Neural cell (in vitro differentiated cells): ENCODE measurements around the gene ZP1.

Experiments
- EP300 ChIP-seq: fragments of 450-650 bp; conservative IDR thresholded peaks from 2 replicates; pipeline ENCODE4 v1.6.1; 2014; ENCODE audit warnings: antibody characterized with exemption, mild to moderate bottlenecking, moderate library complexity; ENCODE audit not compliant: poor library complexity, severe bottlenecking
- EZH2 ChIP-seq: fragments of 200-600, 300-800 bp; shearing (Covaris generic), sonication (generic); IDR thresholded peaks from 2 replicates; pipeline ENCODE4 v1.6.1; 2014; ENCODE audit warnings: antibody characterized with exemption, low read length, borderline replicate concordance, mild to moderate bottlenecking; ENCODE audit not compliant: insufficient read depth, poor library complexity, severe bottlenecking
- MXI1 ChIP-seq: fragments of 450-650 bp; conservative IDR thresholded peaks from 2 replicates; pipeline ENCODE4 v1.6.1; 2014; ENCODE audit warnings: antibody characterized with exemption, mild to moderate bottlenecking; ENCODE audit not compliant: poor library complexity, severe bottlenecking
- POLR2AphosphoS5 ChIP-seq: IDR thresholded peaks from 2 replicates; pipeline ENCODE4 v1.6.1; 2012
- RAD21 ChIP-seq: fragments of 450-650 bp; conservative IDR thresholded peaks from 2 replicates; pipeline ENCODE4 v1.6.1; 2014; ENCODE audit warnings: antibody characterized with exemption, mild to moderate bottlenecking, moderate library complexity
- TAF1 ChIP-seq: IDR thresholded peaks from 2 replicates; pipeline ENCODE4 v1.6.1; 2012; ENCODE audit warnings: low read depth
- TF ChIP-seq, protein P1 (sequence below): fragments of 450-650 bp; IDR thresholded peaks from 2 replicates; pipeline ENCODE4 v1.5.1; 2014; ENCODE audit warnings: antibody characterized with exemption, mild to moderate bottlenecking, moderate library complexity; ENCODE audit not compliant: poor library complexity, severe bottlenecking
- TF ChIP-seq, protein P2 (sequence below): IDR thresholded peaks from 2 replicates; pipeline ENCODE4 v1.6.1; 2012; ENCODE audit warnings: borderline replicate concordance

DNA sequence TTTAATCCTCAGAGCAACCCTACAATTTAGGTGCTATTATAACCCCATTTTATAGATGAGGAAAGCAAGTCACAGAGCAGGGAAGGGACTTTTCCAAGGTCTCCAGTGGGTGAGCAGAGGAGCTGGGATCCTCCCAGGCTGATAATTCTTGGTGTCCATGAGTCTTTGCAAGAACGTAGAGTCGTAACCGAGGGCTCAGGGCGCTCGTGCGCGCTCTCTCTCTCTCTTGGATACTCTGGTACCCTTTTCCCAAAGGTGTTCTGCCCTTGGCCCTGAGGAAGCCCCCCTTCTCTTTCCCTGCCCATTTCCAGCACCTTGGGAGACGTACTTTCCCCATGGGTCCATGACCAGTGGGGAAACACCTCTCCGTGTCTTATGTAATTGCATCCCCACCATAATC is 5.2 kb upstream of the ZP1 start:
- no peak for TF ChIP-seq EP300
- TF ChIP-seq, protein P1, sequence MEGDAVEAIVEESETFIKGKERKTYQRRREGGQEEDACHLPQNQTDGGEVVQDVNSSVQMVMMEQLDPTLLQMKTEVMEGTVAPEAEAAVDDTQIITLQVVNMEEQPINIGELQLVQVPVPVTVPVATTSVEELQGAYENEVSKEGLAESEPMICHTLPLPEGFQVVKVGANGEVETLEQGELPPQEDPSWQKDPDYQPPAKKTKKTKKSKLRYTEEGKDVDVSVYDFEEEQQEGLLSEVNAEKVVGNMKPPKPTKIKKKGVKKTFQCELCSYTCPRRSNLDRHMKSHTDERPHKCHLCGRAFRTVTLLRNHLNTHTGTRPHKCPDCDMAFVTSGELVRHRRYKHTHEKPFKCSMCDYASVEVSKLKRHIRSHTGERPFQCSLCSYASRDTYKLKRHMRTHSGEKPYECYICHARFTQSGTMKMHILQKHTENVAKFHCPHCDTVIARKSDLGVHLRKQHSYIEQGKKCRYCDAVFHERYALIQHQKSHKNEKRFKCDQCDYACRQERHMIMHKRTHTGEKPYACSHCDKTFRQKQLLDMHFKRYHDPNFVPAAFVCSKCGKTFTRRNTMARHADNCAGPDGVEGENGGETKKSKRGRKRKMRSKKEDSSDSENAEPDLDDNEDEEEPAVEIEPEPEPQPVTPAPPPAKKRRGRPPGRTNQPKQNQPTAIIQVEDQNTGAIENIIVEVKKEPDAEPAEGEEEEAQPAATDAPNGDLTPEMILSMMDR = no peak
- TF ChIP-seq POLR2AphosphoS5 = no peak
- TF ChIP-seq EZH2 = no peak
- TF ChIP-seq MXI1 = no peak
- no peak for TF ChIP-seq RAD21
- no peak for TF ChIP-seq TAF1
- TF ChIP-seq, protein P2, sequence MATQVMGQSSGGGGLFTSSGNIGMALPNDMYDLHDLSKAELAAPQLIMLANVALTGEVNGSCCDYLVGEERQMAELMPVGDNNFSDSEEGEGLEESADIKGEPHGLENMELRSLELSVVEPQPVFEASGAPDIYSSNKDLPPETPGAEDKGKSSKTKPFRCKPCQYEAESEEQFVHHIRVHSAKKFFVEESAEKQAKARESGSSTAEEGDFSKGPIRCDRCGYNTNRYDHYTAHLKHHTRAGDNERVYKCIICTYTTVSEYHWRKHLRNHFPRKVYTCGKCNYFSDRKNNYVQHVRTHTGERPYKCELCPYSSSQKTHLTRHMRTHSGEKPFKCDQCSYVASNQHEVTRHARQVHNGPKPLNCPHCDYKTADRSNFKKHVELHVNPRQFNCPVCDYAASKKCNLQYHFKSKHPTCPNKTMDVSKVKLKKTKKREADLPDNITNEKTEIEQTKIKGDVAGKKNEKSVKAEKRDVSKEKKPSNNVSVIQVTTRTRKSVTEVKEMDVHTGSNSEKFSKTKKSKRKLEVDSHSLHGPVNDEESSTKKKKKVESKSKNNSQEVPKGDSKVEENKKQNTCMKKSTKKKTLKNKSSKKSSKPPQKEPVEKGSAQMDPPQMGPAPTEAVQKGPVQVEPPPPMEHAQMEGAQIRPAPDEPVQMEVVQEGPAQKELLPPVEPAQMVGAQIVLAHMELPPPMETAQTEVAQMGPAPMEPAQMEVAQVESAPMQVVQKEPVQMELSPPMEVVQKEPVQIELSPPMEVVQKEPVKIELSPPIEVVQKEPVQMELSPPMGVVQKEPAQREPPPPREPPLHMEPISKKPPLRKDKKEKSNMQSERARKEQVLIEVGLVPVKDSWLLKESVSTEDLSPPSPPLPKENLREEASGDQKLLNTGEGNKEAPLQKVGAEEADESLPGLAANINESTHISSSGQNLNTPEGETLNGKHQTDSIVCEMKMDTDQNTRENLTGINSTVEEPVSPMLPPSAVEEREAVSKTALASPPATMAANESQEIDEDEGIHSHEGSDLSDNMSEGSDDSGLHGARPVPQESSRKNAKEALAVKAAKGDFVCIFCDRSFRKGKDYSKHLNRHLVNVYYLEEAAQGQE = no peak
